Measurements from ENCODE around the gene FAM114A1. TPM values are rescaled to one million over a fixed set of nuclear protein-coding genes. Genes with fewer than 3 reads are reported as not detected.
"Not testable (repeated sequence)": the region's sequence is repeated elsewhere in the genome, so short reads cannot be mapped to it uniquely, and the experiment has no call there.

FAM114A1 gene
- total RNA-seq, 2 donors from 2014 or later: 57.7 to 73.2 TPM

- Histone ChIP-seq H3K36me3 (peaks cover 89% of the 10 kb centered on the region), H3K27me3 (no peaks in the 10 kb centered on the region), H3K4me1 (no peaks in the 10 kb centered on the region), H3K9me3 (no peaks in the 10 kb centered on the region), H3K27ac (no peak overlapping the region), H3K4me3 (no peak overlapping the region)
- TF ChIP-seq CTCF (IDR thresholded peaks at IDR 0.05): no peak
- DNase-seq (ENCODE audit: low spot score): no peak
These were observed 43.7 kb downstream of the FAM114A1 start for GRCh38 chr4:38911257-38911656.

- H3K9me3 ChIP-seq: no peaks in the 10 kb centered on the region
- H3K36me3 ChIP-seq: peaks cover 77% of the 10 kb centered on the region
- no peak for DNase-seq (ENCODE audit: low spot score)
- H3K4me1 ChIP-seq: no peaks in the 10 kb centered on the region
- no peak overlapping the region for H3K27ac ChIP-seq
- no peak overlapping the region for H3K4me3 ChIP-seq
- H3K27me3 ChIP-seq: no peaks in the 10 kb centered on the region
- TF ChIP-seq CTCF (IDR thresholded peaks at IDR 0.05): no peak
These were observed 47.2 kb downstream of the FAM114A1 start for GRCh38 chr4:38914854-38915253.

GRCh38 chr4:38916267-38916666, 48.7 kb downstream of the FAM114A1 start:
- H3K27me3 ChIP-seq; H3K9me3 ChIP-seq; DNase-seq (ENCODE audit: low spot score); H3K27ac ChIP-seq; H3K4me1 ChIP-seq; H3K4me3 ChIP-seq: not testable (repeated sequence)
- peaks cover 75% of the 10 kb centered on the region for H3K36me3 ChIP-seq

- Histone ChIP-seq H3K4me3 (no peak overlapping the region), H3K9me3 (no peaks in the 10 kb centered on the region), H3K27me3 (no peaks in the 10 kb centered on the region), H3K27ac (no peak overlapping the region), H3K4me1 (no peaks in the 10 kb centered on the region), H3K36me3 (peaks cover 80% of the 10 kb centered on the region)
- no peak for DNase-seq (ENCODE audit: low spot score)
- TF ChIP-seq CTCF (IDR thresholded peaks at IDR 0.05): no peak
These were observed 49.9 kb downstream of the FAM114A1 start for GRCh38 chr4:38917481-38918025.

GRCh38 chr4:38919494-38919893, 51.9 kb downstream of the FAM114A1 start:
- DNase-seq (ENCODE audit: low spot score): no peak
- Histone ChIP-seq H3K36me3 (peaks cover 63% of the 10 kb centered on the region), H3K27ac (no peak overlapping the region), H3K4me3 (no peak overlapping the region), H3K9me3 (no peaks in the 10 kb centered on the region), H3K27me3 (no peaks in the 10 kb centered on the region), H3K4me1 (peaks cover 0 to 6% of the 10 kb centered on the region in 2 donors)
- no peak for TF ChIP-seq CTCF (IDR thresholded peaks at IDR 0.05)

GRCh38 chr4:38920186-38920585, 52.6 kb downstream of the FAM114A1 start:
- no peaks in the 10 kb centered on the region for H3K9me3 ChIP-seq
- no peaks in the 10 kb centered on the region for H3K27me3 ChIP-seq
- H3K4me1 ChIP-seq: peaks cover 0 to 7% of the 10 kb centered on the region in 2 donors
- H3K4me3 ChIP-seq: no peak overlapping the region
- no peak for TF ChIP-seq CTCF (IDR thresholded peaks at IDR 0.05)
- no peak for DNase-seq (ENCODE audit: low spot score)
- no peak overlapping the region for H3K27ac ChIP-seq
- H3K36me3 ChIP-seq: peaks cover 58% of the 10 kb centered on the region
